Measurements from ENCODE around the gene GALNT10. TPM values are rescaled to one million over a fixed set of nuclear protein-coding genes. Genes with fewer than 3 reads are reported as not detected.

GALNT10 gene
- total RNA-seq, 1 experiment from 2014 or later = 22.9 TPM

GRCh38 chr5:154199671-154200220 is 9.2 kb downstream of the GALNT10 start:
- DNase-seq (ENCODE audit: low spot score) (no peak), ATAC-seq (no peak)
- Mint-ChIP-seq H3K36me3 (0 out of 2 replicates have a peak, but pooled peaks cover 2% of the 10 kb centered on the region), H3K4me3 (no peak overlapping the region), H3K4me1 (peaks cover 62% of the 10 kb centered on the region), H3K27ac (no peak overlapping the region), H3K9me3 (no peaks in the 10 kb centered on the region), H3K27me3 (ENCODE audit: low read depth) (no peaks in the 10 kb centered on the region)
- ChIA-PET POLR2A (interaction anchor here (0.8 kb wide), 1 partner anchor 10 kb away, joined by 3 read pairs; no protein-coding TSS in a partner anchor), CTCF (interaction anchor here (1.1 to 4.2 kb wide), 4 partner anchors 10 to 206 kb away, joined by 3 to 84 read pairs (median 8); partner anchors contain the start of gene GALNT10)
- TF ChIP-seq NR3C1 (CRISPR knock-in tag; conservative IDR thresholded peaks at IDR 0.05; ENCODE audit: low read depth) (no peak), SP1 (CRISPR knock-in tag; conservative IDR thresholded peaks at IDR 0.05) (no peak), CREM (CRISPR knock-in tag; IDR thresholded peaks at IDR 0.05) (no peak), TCF7 (CRISPR knock-in tag; IDR thresholded peaks at IDR 0.05; ENCODE audit: low read depth) (no peak), E2F5 (CRISPR knock-in tag; IDR thresholded peaks at IDR 0.05) (no peak), MYBL2 (CRISPR knock-in tag; IDR thresholded peaks at IDR 0.05) (no peak), NFATC4 (CRISPR knock-in tag; IDR thresholded peaks at IDR 0.05) (no peak)
- TF ChIP-seq, protein P1, sequence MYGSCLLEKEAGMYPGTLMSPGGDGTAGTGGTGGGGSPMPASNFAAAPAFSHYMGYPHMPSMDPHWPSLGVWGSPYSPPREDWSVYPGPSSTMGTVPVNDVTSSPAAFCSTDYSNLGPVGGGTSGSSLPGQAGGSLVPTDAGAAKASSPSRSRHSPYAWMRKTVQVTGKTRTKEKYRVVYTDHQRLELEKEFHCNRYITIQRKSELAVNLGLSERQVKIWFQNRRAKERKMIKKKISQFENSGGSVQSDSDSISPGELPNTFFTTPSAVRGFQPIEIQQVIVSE (CRISPR knock-in tag; IDR thresholded peaks at IDR 0.05; ENCODE audit: borderline replicate concordance) = no peak

DNA sequence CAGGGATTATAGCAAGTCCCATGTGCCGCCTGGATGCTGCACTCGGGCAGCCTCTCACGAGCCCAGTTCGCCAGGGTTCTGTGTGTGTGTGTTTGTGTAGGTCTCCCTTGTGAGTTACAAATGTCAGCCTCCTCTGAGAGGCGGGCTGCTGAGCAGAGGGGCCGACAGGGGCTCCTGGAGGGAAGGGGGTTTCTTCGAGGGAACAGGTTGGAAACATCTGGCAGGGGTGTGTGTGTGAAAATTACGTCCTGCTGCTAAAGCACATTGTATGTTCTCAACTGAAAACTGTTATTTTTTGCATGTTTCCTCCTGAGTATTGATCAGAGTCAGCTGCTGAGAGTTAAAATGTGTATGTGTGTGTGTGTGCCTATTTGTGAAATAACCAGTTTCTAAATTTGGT is 9.7 kb downstream of the GALNT10 start:
- CTCF ChIA-PET = interaction anchor here (0.9 to 4.2 kb wide), 4 partner anchors 10 to 205 kb away, joined by 3 to 84 read pairs (median 8); partner anchors contain the start of gene GALNT10
- H3K27ac Mint-ChIP-seq = no peak overlapping the region
- H3K27me3 Mint-ChIP-seq (ENCODE audit: low read depth) = no peaks in the 10 kb centered on the region
- TF ChIP-seq GABPB1 (CRISPR knock-in tag; IDR thresholded peaks at IDR 0.05) (no peak), ZBTB21 (CRISPR knock-in tag; IDR thresholded peaks at IDR 0.05; ENCODE audit: borderline replicate concordance) (no peak), TCF7 (CRISPR knock-in tag; IDR thresholded peaks at IDR 0.05; ENCODE audit: low read depth) (no peak)
- TF ChIP-seq, protein P2, sequence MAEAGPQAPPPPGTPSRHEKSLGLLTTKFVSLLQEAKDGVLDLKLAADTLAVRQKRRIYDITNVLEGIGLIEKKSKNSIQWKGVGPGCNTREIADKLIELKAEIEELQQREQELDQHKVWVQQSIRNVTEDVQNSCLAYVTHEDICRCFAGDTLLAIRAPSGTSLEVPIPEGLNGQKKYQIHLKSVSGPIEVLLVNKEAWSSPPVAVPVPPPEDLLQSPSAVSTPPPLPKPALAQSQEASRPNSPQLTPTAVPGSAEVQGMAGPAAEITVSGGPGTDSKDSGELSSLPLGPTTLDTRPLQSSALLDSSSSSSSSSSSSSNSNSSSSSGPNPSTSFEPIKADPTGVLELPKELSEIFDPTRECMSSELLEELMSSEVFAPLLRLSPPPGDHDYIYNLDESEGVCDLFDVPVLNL (CRISPR knock-in tag; IDR thresholded peaks at IDR 0.05; ENCODE audit: borderline replicate concordance, low read depth) = no peak
- TF ChIP-seq, protein P1 (CRISPR knock-in tag; IDR thresholded peaks at IDR 0.05; ENCODE audit: borderline replicate concordance) = no peak
- TF ChIP-seq, protein P3, sequence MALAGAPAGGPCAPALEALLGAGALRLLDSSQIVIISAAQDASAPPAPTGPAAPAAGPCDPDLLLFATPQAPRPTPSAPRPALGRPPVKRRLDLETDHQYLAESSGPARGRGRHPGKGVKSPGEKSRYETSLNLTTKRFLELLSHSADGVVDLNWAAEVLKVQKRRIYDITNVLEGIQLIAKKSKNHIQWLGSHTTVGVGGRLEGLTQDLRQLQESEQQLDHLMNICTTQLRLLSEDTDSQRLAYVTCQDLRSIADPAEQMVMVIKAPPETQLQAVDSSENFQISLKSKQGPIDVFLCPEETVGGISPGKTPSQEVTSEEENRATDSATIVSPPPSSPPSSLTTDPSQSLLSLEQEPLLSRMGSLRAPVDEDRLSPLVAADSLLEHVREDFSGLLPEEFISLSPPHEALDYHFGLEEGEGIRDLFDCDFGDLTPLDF (CRISPR knock-in tag; IDR thresholded peaks at IDR 0.05) = no peak
- TF ChIP-seq, protein P4, sequence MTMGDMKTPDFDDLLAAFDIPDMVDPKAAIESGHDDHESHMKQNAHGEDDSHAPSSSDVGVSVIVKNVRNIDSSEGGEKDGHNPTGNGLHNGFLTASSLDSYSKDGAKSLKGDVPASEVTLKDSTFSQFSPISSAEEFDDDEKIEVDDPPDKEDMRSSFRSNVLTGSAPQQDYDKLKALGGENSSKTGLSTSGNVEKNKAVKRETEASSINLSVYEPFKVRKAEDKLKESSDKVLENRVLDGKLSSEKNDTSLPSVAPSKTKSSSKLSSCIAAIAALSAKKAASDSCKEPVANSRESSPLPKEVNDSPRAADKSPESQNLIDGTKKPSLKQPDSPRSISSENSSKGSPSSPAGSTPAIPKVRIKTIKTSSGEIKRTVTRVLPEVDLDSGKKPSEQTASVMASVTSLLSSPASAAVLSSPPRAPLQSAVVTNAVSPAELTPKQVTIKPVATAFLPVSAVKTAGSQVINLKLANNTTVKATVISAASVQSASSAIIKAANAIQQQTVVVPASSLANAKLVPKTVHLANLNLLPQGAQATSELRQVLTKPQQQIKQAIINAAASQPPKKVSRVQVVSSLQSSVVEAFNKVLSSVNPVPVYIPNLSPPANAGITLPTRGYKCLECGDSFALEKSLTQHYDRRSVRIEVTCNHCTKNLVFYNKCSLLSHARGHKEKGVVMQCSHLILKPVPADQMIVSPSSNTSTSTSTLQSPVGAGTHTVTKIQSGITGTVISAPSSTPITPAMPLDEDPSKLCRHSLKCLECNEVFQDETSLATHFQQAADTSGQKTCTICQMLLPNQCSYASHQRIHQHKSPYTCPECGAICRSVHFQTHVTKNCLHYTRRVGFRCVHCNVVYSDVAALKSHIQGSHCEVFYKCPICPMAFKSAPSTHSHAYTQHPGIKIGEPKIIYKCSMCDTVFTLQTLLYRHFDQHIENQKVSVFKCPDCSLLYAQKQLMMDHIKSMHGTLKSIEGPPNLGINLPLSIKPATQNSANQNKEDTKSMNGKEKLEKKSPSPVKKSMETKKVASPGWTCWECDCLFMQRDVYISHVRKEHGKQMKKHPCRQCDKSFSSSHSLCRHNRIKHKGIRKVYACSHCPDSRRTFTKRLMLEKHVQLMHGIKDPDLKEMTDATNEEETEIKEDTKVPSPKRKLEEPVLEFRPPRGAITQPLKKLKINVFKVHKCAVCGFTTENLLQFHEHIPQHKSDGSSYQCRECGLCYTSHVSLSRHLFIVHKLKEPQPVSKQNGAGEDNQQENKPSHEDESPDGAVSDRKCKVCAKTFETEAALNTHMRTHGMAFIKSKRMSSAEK (CRISPR knock-in tag; IDR thresholded peaks at IDR 0.05; ENCODE audit: borderline replicate concordance) = no peak
- H3K4me1 Mint-ChIP-seq = peaks cover 57% of the 10 kb centered on the region
- 0 out of 2 replicates have a peak, but pooled peaks cover 2% of the 10 kb centered on the region for H3K36me3 Mint-ChIP-seq
- POLR2A ChIA-PET = no interaction called here
- DNase-seq (ENCODE audit: low spot score) (no peak), ATAC-seq (no peak)
- H3K9me3 Mint-ChIP-seq = no peaks in the 10 kb centered on the region
- no peak overlapping the region for H3K4me3 Mint-ChIP-seq

Data from WTC11 (cell line).